Measurements from ENCODE around the gene ABITRAM. TPM values are rescaled to one million over a fixed set of nuclear protein-coding genes. Genes with fewer than 3 reads are reported as not detected.

The ABITRAM gene
- total RNA-seq, 2 experiments from 2014 or later = 9.2 to 9.3 TPM

GRCh38 chr9:108933231-108933717 is 926 bp upstream of the ABITRAM start:
- Mint-ChIP-seq H3K27ac (peak overlapping the region; percentile 98), H3K4me1 (ENCODE audit: low read depth) (peaks cover 24% of the 10 kb centered on the region), H3K27me3 (ENCODE audit: low read depth) (no peaks in the 10 kb centered on the region), H3K9me3 (ENCODE audit: insufficient read depth) (no peaks in the 10 kb centered on the region), H3K4me3 (peak overlapping the region; percentile 98), H3K36me3 (ENCODE audit: low read depth) (peaks cover 12% of the 10 kb centered on the region)
- DNase-seq (no peak), ATAC-seq (no peak)
- POLR2A ChIA-PET = no interaction called here
- CTCF ChIA-PET = no interaction called here

GRCh38 chr9:108933718-108934322 is 380 bp upstream of the ABITRAM start, which contains the start of gene ELP1:
TSS of gene ELP1 (minus strand) at chr9:108934124. CDS start at chr9:108931146, 2,978 bp downstream.
- CTCF ChIA-PET = interaction anchor here (1.1 kb wide), 1 partner anchor 20 kb away, joined by 3 read pairs; no protein-coding TSS in a partner anchor
- H3K36me3 Mint-ChIP-seq (ENCODE audit: low read depth) = peaks cover 11% of the 10 kb centered on the region
- ATAC-seq = peak; percentile 90
- DNase-seq = peak; percentile 94
- H3K4me1 Mint-ChIP-seq (ENCODE audit: low read depth) = peaks cover 24% of the 10 kb centered on the region
- no peaks in the 10 kb centered on the region for H3K9me3 Mint-ChIP-seq (ENCODE audit: insufficient read depth)
- no peaks in the 10 kb centered on the region for H3K27me3 Mint-ChIP-seq (ENCODE audit: low read depth)
- H3K27ac Mint-ChIP-seq = peak within 1 kb of the TSS; percentile 98
- peak within 1 kb of the TSS; percentile 98 for H3K4me3 Mint-ChIP-seq
- POLR2A ChIA-PET = interaction anchor here (0.6 to 1.2 kb wide), 2 partner anchors 13 to 77 kb away, joined by 3 to 4 read pairs; no protein-coding TSS in a partner anchor

- Mint-ChIP-seq H3K36me3 (ENCODE audit: low read depth) (peaks cover 13% of the 10 kb centered on the region), H3K27ac (no peak overlapping the region), H3K27me3 (ENCODE audit: low read depth) (no peaks in the 10 kb centered on the region), H3K9me3 (ENCODE audit: insufficient read depth) (no peaks in the 10 kb centered on the region), H3K4me3 (no peak overlapping the region), H3K4me1 (ENCODE audit: low read depth) (peaks cover 17% of the 10 kb centered on the region)
- ChIA-PET CTCF (no interaction called here), POLR2A (interaction anchor here (0.6 kb wide), 1 partner anchor 29 kb away, joined by 3 read pairs; no protein-coding TSS in a partner anchor)
- no peak for ATAC-seq
- no peak for DNase-seq
These were observed 3.5 kb downstream of the ABITRAM start for GRCh38 chr9:108937561-108938305.

GRCh38 chr9:108939975-108940374 is 5.8 kb downstream of the ABITRAM start:
- ChIA-PET CTCF (interaction anchor here (1.6 kb wide), 1 partner anchor 14 kb away, joined by 4 read pairs; no protein-coding TSS in a partner anchor), POLR2A (no interaction called here)
- DNase-seq (no peak), ATAC-seq (no peak)
- no peak overlapping the region for H3K27ac Mint-ChIP-seq
- no peak overlapping the region for H3K4me3 Mint-ChIP-seq
- H3K9me3 Mint-ChIP-seq (ENCODE audit: insufficient read depth) = no peaks in the 10 kb centered on the region
- H3K27me3 Mint-ChIP-seq (ENCODE audit: low read depth) = no peaks in the 10 kb centered on the region
- H3K4me1 Mint-ChIP-seq (ENCODE audit: low read depth) = peaks cover 4% of the 10 kb centered on the region
- H3K36me3 Mint-ChIP-seq (ENCODE audit: low read depth) = peaks cover 13% of the 10 kb centered on the region

DNA sequence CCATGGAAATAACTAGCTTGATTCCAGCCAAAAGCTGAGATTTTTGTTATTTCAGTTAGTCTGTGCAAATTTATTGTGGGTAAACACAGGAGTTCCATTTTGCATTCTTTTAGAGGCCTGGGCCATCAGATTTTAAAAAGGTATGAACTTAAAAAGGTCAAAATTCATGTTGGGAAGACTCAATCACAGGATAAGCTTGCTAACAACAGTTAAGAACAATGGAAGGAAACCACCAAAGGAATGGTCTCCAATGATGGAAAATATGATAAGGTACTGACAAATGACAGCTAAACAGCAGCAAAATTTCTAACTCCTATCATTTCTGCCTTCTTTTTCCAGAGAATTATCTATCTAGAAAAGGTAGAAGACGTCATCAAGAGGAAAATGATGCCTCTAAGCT is 16.0 kb downstream of the ABITRAM start:
- Mint-ChIP-seq H3K4me3 (no peak overlapping the region), H3K9me3 (ENCODE audit: insufficient read depth) (no peaks in the 10 kb centered on the region), H3K27ac (no peak overlapping the region), H3K27me3 (ENCODE audit: low read depth) (no peaks in the 10 kb centered on the region), H3K4me1 (ENCODE audit: low read depth) (no peaks in the 10 kb centered on the region), H3K36me3 (ENCODE audit: low read depth) (no peaks in the 10 kb centered on the region)
- ChIA-PET CTCF (no interaction called here), POLR2A (no interaction called here)
- DNase-seq (no peak), ATAC-seq (no peak)

DNA sequence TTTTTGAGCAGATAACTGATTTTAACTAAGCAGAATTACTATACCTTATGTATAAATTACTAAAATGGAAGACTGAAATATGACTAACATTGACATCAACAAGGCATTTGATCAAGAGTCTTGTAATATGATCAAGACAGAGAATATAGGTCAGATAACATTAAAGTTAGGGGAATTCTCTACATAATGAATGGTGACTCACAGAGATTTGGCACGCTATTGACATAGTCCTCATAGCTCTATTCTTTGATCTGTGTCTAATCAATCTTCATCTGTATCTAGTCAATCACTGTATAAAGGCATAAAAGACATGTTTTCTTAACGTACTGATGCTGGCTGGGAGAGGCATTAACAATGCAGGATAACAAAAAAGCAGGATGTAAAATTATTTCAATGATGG is 17.4 kb downstream of the ABITRAM start:
- Mint-ChIP-seq H3K4me1 (ENCODE audit: low read depth) (no peaks in the 10 kb centered on the region), H3K9me3 (ENCODE audit: insufficient read depth) (no peaks in the 10 kb centered on the region), H3K4me3 (no peak overlapping the region), H3K36me3 (ENCODE audit: low read depth) (no peaks in the 10 kb centered on the region), H3K27ac (no peak overlapping the region), H3K27me3 (ENCODE audit: low read depth) (no peaks in the 10 kb centered on the region)
- ChIA-PET POLR2A (no interaction called here), CTCF (interaction anchor here (1.2 to 1.3 kb wide), 2 partner anchors 8 to 10 kb away, joined by 4 to 5 read pairs; no protein-coding TSS in a partner anchor)
- ATAC-seq (no peak), DNase-seq (no peak)

- no peaks in the 10 kb centered on the region for H3K4me1 Mint-ChIP-seq (ENCODE audit: low read depth)
- ChIA-PET POLR2A (interaction anchor here (0.6 kb wide), 1 partner anchor 230 kb away, joined by 3 read pairs; no protein-coding TSS in a partner anchor), CTCF (interaction anchor here (0.6 to 2.1 kb wide), 29 partner anchors 9 to 245 kb away, joined by 3 to 15 read pairs (median 3); partner anchors contain the start of gene ABITRAM)
- no peaks in the 10 kb centered on the region for H3K27me3 Mint-ChIP-seq (ENCODE audit: low read depth)
- DNase-seq = no peak
- H3K9me3 Mint-ChIP-seq (ENCODE audit: insufficient read depth) = no peaks in the 10 kb centered on the region
- H3K4me3 Mint-ChIP-seq = no peak overlapping the region
- H3K36me3 Mint-ChIP-seq (ENCODE audit: low read depth) = no peaks in the 10 kb centered on the region
- no peak for ATAC-seq
- H3K27ac Mint-ChIP-seq = no peak overlapping the region
These were observed 19.9 kb downstream of the ABITRAM start for GRCh38 chr9:108953983-108954574.

DNA sequence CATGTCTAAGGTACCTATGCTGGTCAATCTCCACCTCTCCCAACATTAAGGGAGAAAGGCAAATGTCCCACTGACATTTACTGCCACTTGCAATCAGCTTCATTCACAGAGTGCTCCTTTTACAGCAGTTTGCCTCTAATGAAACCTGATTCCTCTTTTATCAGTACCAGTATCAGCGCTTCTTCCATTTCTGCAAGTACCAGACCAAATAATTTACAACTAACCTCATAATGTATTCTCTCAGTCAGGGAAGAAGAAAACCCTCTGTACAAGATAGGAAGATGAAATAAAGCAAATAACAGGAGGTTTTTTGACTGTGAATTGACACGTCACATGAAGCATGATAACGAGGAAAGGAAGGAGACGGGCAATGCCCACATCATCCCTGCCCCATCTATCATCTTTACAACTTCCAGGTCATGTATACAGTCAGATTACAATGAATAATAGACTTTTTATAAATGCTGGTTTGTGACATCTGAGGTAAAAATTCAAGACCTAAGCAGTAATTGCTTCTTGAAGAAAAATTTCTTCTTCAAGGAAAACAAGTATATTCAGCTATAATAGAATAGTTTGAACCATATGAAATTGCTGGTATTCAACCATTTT is 21.9 kb downstream of the ABITRAM start:
- H3K27ac Mint-ChIP-seq = no peak overlapping the region
- H3K4me3 Mint-ChIP-seq = no peak overlapping the region
- no peaks in the 10 kb centered on the region for H3K27me3 Mint-ChIP-seq (ENCODE audit: low read depth)
- no peaks in the 10 kb centered on the region for H3K9me3 Mint-ChIP-seq (ENCODE audit: insufficient read depth)
- CTCF ChIA-PET = no interaction called here
- H3K4me1 Mint-ChIP-seq (ENCODE audit: low read depth) = no peaks in the 10 kb centered on the region
- DNase-seq = no peak
- POLR2A ChIA-PET = no interaction called here
- ATAC-seq = no peak
- H3K36me3 Mint-ChIP-seq (ENCODE audit: low read depth) = no peaks in the 10 kb centered on the region

DNA sequence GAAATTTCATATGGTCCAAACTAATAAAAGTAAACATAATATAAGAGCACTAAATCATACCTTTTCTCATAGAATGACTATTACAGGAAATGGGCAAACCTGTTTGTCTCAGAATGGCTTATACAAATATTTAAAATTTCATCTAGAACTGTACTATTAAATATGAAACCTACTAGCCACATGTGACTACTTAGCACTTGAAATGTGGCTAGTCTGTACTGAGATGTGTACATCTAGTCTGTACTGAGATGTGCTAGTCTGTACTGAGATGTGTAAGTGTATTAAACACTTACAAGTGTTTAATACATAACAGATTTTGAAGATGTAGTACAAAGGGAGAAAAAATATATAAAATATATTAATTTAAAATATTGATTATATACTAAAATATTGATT is 22.4 kb downstream of the ABITRAM start:
- CTCF ChIA-PET = no interaction called here
- Mint-ChIP-seq H3K4me3 (no peak overlapping the region), H3K4me1 (ENCODE audit: low read depth) (no peaks in the 10 kb centered on the region), H3K9me3 (ENCODE audit: insufficient read depth) (no peaks in the 10 kb centered on the region), H3K36me3 (ENCODE audit: low read depth) (no peaks in the 10 kb centered on the region), H3K27ac (no peak overlapping the region), H3K27me3 (ENCODE audit: low read depth) (no peaks in the 10 kb centered on the region)
- no peak for DNase-seq
- POLR2A ChIA-PET = no interaction called here
- no peak for ATAC-seq

DNA sequence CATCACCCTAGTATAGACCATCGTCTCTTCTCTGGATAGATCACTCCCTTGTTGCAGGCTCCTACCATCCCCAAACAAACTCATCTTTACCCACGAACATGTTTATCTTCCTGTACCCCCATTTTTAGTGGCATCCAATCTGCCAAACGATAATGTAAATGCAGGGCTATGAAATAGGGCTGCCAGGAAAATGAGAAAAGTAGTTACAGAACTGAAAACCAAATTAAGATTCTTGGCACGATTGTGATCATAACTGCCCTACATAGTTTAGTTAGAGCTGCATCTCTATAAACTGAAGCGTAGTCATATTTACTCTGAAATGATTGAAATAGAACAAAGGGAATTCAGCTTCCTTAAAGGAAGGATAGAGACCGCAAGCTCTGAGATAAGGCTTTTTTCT is 26.1 kb downstream of the ABITRAM start:
- POLR2A ChIA-PET = no interaction called here

GRCh38 chr9:108961151-108961550 is 27.0 kb downstream of the ABITRAM start:
- Mint-ChIP-seq H3K4me3 (no peak overlapping the region), H3K36me3 (ENCODE audit: low read depth) (no peaks in the 10 kb centered on the region), H3K27ac (no peak overlapping the region), H3K4me1 (ENCODE audit: low read depth) (no peaks in the 10 kb centered on the region), H3K9me3 (ENCODE audit: insufficient read depth) (no peaks in the 10 kb centered on the region), H3K27me3 (ENCODE audit: low read depth) (no peaks in the 10 kb centered on the region)
- ChIA-PET CTCF (no interaction called here), POLR2A (no interaction called here)
- no peak for ATAC-seq
- no peak for DNase-seq

More for the DNA sequence above, 26.1 kb downstream of the ABITRAM start:
- Mint-ChIP-seq H3K36me3 (ENCODE audit: low read depth) (no peaks in the 10 kb centered on the region), H3K27ac (no peak overlapping the region), H3K9me3 (ENCODE audit: insufficient read depth) (no peaks in the 10 kb centered on the region), H3K4me1 (ENCODE audit: low read depth) (no peaks in the 10 kb centered on the region), H3K27me3 (ENCODE audit: low read depth) (no peaks in the 10 kb centered on the region), H3K4me3 (no peak overlapping the region)
- ATAC-seq (no peak), DNase-seq (no peak)
- CTCF ChIA-PET = interaction anchor here (1.0 kb wide), 1 partner anchor 9 kb away, joined by 4 read pairs; no protein-coding TSS in a partner anchor
